ENCODE measurements around the gene TPSG1.
"Not testable (repeated sequence)": the region's sequence is repeated elsewhere in the genome, so short reads cannot be mapped to it uniquely, and the experiment has no call there.

Gene TPSG1

GRCh38 chr16:1230084-1230470, 5.0 kb upstream of the TPSG1 start, which contains the start of gene TPSB2:
Gene TPSB2, minus strand, starts transcription at chr16:1230184. Its CDS starts 233 bp downstream, at chr16:1229951.
- not testable (repeated sequence) for DNase-seq

GRCh38 chr16:1229476-1229875, 4.4 kb upstream of the TPSG1 start:
- not testable (repeated sequence) for DNase-seq

GRCh38 chr16:1228227-1228626, 3.2 kb upstream of the TPSG1 start:
- not testable (repeated sequence) for DNase-seq

- not testable (repeated sequence) for DNase-seq
These were observed 1.6 kb upstream of the TPSG1 start for GRCh38 chr16:1226692-1227091.

- DNase-seq: not testable (repeated sequence)
These were observed 752 bp upstream of the TPSG1 start for GRCh38 chr16:1225728-1226311.

GRCh38 chr16:1224558-1224957, 510 bp downstream of the TPSG1 start:
- no peak for DNase-seq

GRCh38 chr16:1223355-1224214, 1.5 kb downstream of the TPSG1 start:
- no peak for DNase-seq

- no peak for DNase-seq
These were observed 2.3 kb downstream of the TPSG1 start for GRCh38 chr16:1222553-1223354.

GRCh38 chr16:1221628-1222552, 3.2 kb downstream of the TPSG1 start:
- no peak for DNase-seq

- no peak for DNase-seq
These were observed 4.0 kb downstream of the TPSG1 start for GRCh38 chr16:1220841-1221627.

GRCh38 chr16:1220098-1220728, 4.9 kb downstream of the TPSG1 start:
- no peak for DNase-seq

GRCh38 chr16:1218930-1219611, 6.0 kb downstream of the TPSG1 start:
- no peak for DNase-seq

- DNase-seq: no peak
These were observed 6.8 kb downstream of the TPSG1 start for GRCh38 chr16:1218061-1218929.

- no peak for DNase-seq
These were observed 7.5 kb downstream of the TPSG1 start for GRCh38 chr16:1217526-1217925.

- DNase-seq: no peak
These were observed 8.2 kb downstream of the TPSG1 start for GRCh38 chr16:1216681-1217400.

GRCh38 chr16:1216296-1216619, 8.8 kb downstream of the TPSG1 start:
- no peak for DNase-seq

- DNase-seq: no peak
These were observed 9.3 kb downstream of the TPSG1 start for GRCh38 chr16:1215574-1216295.

GRCh38 chr16:1214719-1215118, 10.3 kb downstream of the TPSG1 start:
- no peak for DNase-seq
